HCT116 (cell line): ENCODE measurements around the gene NIF3L1. TPM values are rescaled to one million over a fixed set of nuclear protein-coding genes. Genes with fewer than 3 reads are reported as not detected.

Experiments used
- ATAC-seq: fragments of 200-7000 bp; cut with Tn5 transposase; 2 replicates; pipeline ENCODE4 v1.9.1; 2020; ENCODE audit warnings: mild to moderate bottlenecking, moderate library complexity
- BruUV-seq: library from RNA; stranded (reverse); fragments of 400-500 nt; replicated peaks from 2 replicates; lab custom pipeline; 2021; lab: Mats Ljungman, UMichigan
- CTCF ChIA-PET: fragments of 300-600 bp; sonication (Branson Sonifier 250); formaldehyde crosslinking; loops from one replicate; lab custom pipeline; 2021; ENCODE audit warnings: antibody characterized with exemption; lab: Charles Lee
- POLR2A ChIA-PET: fragments of 300-600, 350-600 bp; sonication (Branson Sonifier 250); formaldehyde crosslinking; loops from one replicate; lab custom pipeline; 2021; ENCODE audit warnings: antibody characterized with exemption; lab: Charles Lee
- RAD21 ChIA-PET, 2 experiments: fragments of 300-600 bp; sonication (Branson Sonifier 250); formaldehyde crosslinking; loops; one replicate each; lab custom pipeline; 2023; ENCODE audit warnings: low total read pairs in 2 of 2; ENCODE audit not compliant: uncharacterized antibody in 2 of 2, unreplicated experiment in 2 of 2, low non-redundant PET in 1 of 2; lab: Charles Lee
- DNase-seq: peaks from one replicate; pipeline ENCODE4 v3.0.0-alpha.2; 2010; ENCODE audit warnings: low read depth, low spot score
- H2AFZ ChIP-seq: fragments of 200-600 bp; shearing (Covaris generic), sonication (generic); 2 replicates; pipeline ENCODE4 v1.6.1; 2017; ENCODE audit warnings: low read depth, mixed run types, mixed read lengths, antibody characterized with exemption, low read length; ENCODE audit not compliant: poor library complexity, severe bottlenecking
- H3K27ac ChIP-seq: 2 replicates; pipeline ENCODE4 v1.5.1; 2012; ENCODE audit warnings: low read depth, low read length
- H3K27me3 ChIP-seq: fragments of 200-600 bp; sonication (generic); 2 replicates; pipeline ENCODE4 v1.6.1; 2016; ENCODE audit warnings: mixed run types, low read length, mixed read lengths; ENCODE audit not compliant: insufficient read depth
- H3K36me3 ChIP-seq, 2 experiments: fragments of 200-500 bp in 1 of 2; fragments of 200-600 bp in 1 of 2; sonication (Bioruptor generic) in 1 of 2; sonication (generic) in 1 of 2; 2 replicates each; pipeline versions ENCODE4 v1.5.1 to v1.6.1; 2014 to 2016; ENCODE audit warnings: low read length in 2 of 2, inconsistent platforms in 1 of 2, mixed read lengths in 1 of 2, mixed run types in 1 of 2; ENCODE audit not compliant: insufficient read depth in 2 of 2, control insufficient read depth in 1 of 2
- H3K4me1 ChIP-seq, 2 experiments: fragments of 200-600 bp in 1 of 2; sonication (generic) in 1 of 2; 2 replicates each; pipeline versions ENCODE4 v1.5.1 to v1.6.1; 2012 to 2017; ENCODE audit warnings: low read length in 2 of 2, inconsistent platforms in 1 of 2, mild to moderate bottlenecking in 1 of 2, mixed read lengths in 1 of 2, mixed run types in 1 of 2, moderate library complexity in 1 of 2; ENCODE audit not compliant: insufficient read depth in 2 of 2, control insufficient read depth in 1 of 2
- H3K4me2 ChIP-seq: fragments of 200-600 bp; sonication (generic); 2 replicates; pipeline ENCODE4 v1.6.1; 2017; ENCODE audit warnings: mixed run types, low read length, mixed read lengths
- H3K4me3 ChIP-seq, 2 experiments: fragments of 200-600 bp in 1 of 2; sonication (generic) in 1 of 2; replicated peaks in 1 of 2; 2 replicates each; pipeline ENCODE4 v1.5.1; 2011 to 2016; ENCODE audit warnings: low read length in 2 of 2, control low read depth in 1 of 2, low read depth in 1 of 2, mild to moderate bottlenecking in 1 of 2, mixed read lengths in 1 of 2, mixed run types in 1 of 2
- H3K79me2 ChIP-seq: fragments of 200-600 bp; sonication (generic); 2 replicates; pipeline ENCODE4 v1.6.1; 2017; ENCODE audit warnings: mild to moderate bottlenecking, mixed run types, low read length, moderate library complexity, mixed read lengths; ENCODE audit not compliant: insufficient read depth
- H3K9ac ChIP-seq: fragments of 200-600 bp; sonication (generic); 2 replicates; pipeline ENCODE4 v1.6.1; 2016; ENCODE audit warnings: low read length, mixed read lengths
- H3K9me2 ChIP-seq: fragments of 200-600 bp; sonication (generic), shearing (Covaris generic); 2 replicates; pipeline ENCODE4 v1.6.1; 2017; ENCODE audit warnings: mixed run types, mild to moderate bottlenecking, moderate library complexity; ENCODE audit not compliant: insufficient read depth
- H3K9me3 ChIP-seq, 2 experiments: fragments of 200-500 bp in 1 of 2; fragments of 200-600 bp in 1 of 2; sonication (Bioruptor generic) in 1 of 2; sonication (generic) in 1 of 2; 2 replicates each; pipeline ENCODE4 v1.6.1; 2014 to 2017; ENCODE audit warnings: low read length in 2 of 2, mixed read lengths in 2 of 2, inconsistent platforms in 1 of 2, low read depth in 1 of 2, mild to moderate bottlenecking in 1 of 2, mixed run types in 1 of 2, moderate library complexity in 1 of 2; ENCODE audit not compliant: control insufficient read depth in 1 of 2, insufficient read depth in 1 of 2
- H4K20me1 ChIP-seq: fragments of 200-600 bp; sonication (generic), shearing (Covaris generic); 2 replicates; pipeline ENCODE4 v1.6.1; 2017; ENCODE audit warnings: mixed run types, mild to moderate bottlenecking, moderate library complexity; ENCODE audit not compliant: insufficient read depth
- CBX3 ChIP-seq: IDR thresholded peaks from 2 replicates; pipeline ENCODE4 v1.6.1; 2012; ENCODE audit warnings: low read depth
- CEBPB ChIP-seq: IDR thresholded peaks from 2 replicates; pipeline ENCODE4 v1.6.1; 2012; ENCODE audit warnings: low read depth
- EGR1 ChIP-seq: IDR thresholded peaks from 2 replicates; pipeline ENCODE4 v1.6.1; 2012; ENCODE audit warnings: low read depth
- ELF1 ChIP-seq: IDR thresholded peaks from 2 replicates; pipeline ENCODE4 v1.6.1; 2012; ENCODE audit warnings: low read depth, borderline replicate concordance
- EZH2 ChIP-seq: fragments of 200-600 bp; sonication (generic); IDR thresholded peaks from 2 replicates; pipeline ENCODE4 v1.6.1; 2017; ENCODE audit warnings: antibody characterized with exemption, mixed run types
- EZH2phosphoT487 ChIP-seq: fragments of 200-600 bp; IDR thresholded peaks from 2 replicates; pipeline ENCODE4 v1.6.1; 2018; ENCODE audit warnings: antibody characterized with exemption, borderline replicate concordance
- POLR2A ChIP-seq: IDR thresholded peaks from 2 replicates; pipeline ENCODE4 v1.7.0; 2011; ENCODE audit warnings: borderline replicate concordance; ENCODE audit not compliant: insufficient read depth, insufficient read length; ENCODE audit errors: extremely low read depth
- POLR2AphosphoS5 ChIP-seq: IDR thresholded peaks from 2 replicates; pipeline ENCODE4 v1.6.1; 2011; ENCODE audit warnings: mild to moderate bottlenecking, low read depth, low read length, moderate library complexity
- RAD21 ChIP-seq: IDR thresholded peaks from 2 replicates; pipeline ENCODE4 v1.6.1; 2012; ENCODE audit warnings: low read depth, mild to moderate bottlenecking
- SIN3A ChIP-seq: IDR thresholded peaks from 2 replicates; pipeline ENCODE4 v1.6.1; 2012; ENCODE audit warnings: low read depth
- SP1 ChIP-seq: IDR thresholded peaks from 2 replicates; pipeline ENCODE4 v1.6.1; 2012; ENCODE audit warnings: low read depth
- SRF ChIP-seq: IDR thresholded peaks from 2 replicates; pipeline ENCODE4 v1.6.1; 2012; ENCODE audit warnings: low read depth
- TCF7L2 ChIP-seq: IDR thresholded peaks from 2 replicates; pipeline ENCODE4 v1.7.0; 2011; ENCODE audit warnings: borderline replicate concordance, inconsistent platforms; ENCODE audit not compliant: insufficient read depth, insufficient read length; ENCODE audit errors: extremely low read depth
- ZFX ChIP-seq: fragments of 450-650 bp; IDR thresholded peaks from 2 replicates; pipeline ENCODE4 v1.6.1; 2017
- ZNF274 ChIP-seq: fragments of 200-500 bp; sonication (Bioruptor generic); IDR thresholded peaks from 2 replicates; pipeline ENCODE4 v1.6.1; 2014; ENCODE audit warnings: mild to moderate bottlenecking, low read depth, low read length, inconsistent platforms
- intact Hi-C: fragments of 100-400 bp; cut with micrococcal nuclease; formaldehyde crosslinking; loops from 2 replicates; pipeline ENCODE4 v1.10.0; 2022
- total RNA-seq: library from RNA; stranded (reverse); gene quantifications from one replicate; pipeline ENCODE4 v1.2.1, GENCODE V29; 2021; ENCODE audit not compliant: unreplicated experiment
- TF ChIP-seq, protein P1 (sequence below): IDR thresholded peaks from 2 replicates; pipeline ENCODE4 v1.6.1; 2012
- TF ChIP-seq, protein P2 (sequence below), 3 experiments: fragments of 200-600 bp in 1 of 3; sonication (generic) in 1 of 3; IDR thresholded peaks in 2 of 3; conservative IDR thresholded peaks in 1 of 3; 2 replicates each; pipeline ENCODE4 v1.5.1; 2012 to 2017; ENCODE audit warnings: low read depth in 2 of 3, low read length in 2 of 3, antibody characterized with exemption in 1 of 3, borderline replicate concordance in 1 of 3, control low read depth in 1 of 3, mild to moderate bottlenecking in 1 of 3, mixed read lengths in 1 of 3, mixed run types in 1 of 3, moderate library complexity in 1 of 3; ENCODE audit not compliant: insufficient read depth in 1 of 3
- TF ChIP-seq, protein P3 (sequence below): IDR thresholded peaks from 2 replicates; pipeline ENCODE4 v1.6.1; 2012; ENCODE audit warnings: low read depth
- TF ChIP-seq, protein P4 (sequence below): IDR thresholded peaks from 2 replicates; pipeline ENCODE4 v1.6.1; 2011; ENCODE audit warnings: mild to moderate bottlenecking, low read length, moderate library complexity; ENCODE audit not compliant: insufficient replicate concordance; ENCODE audit errors: extremely low read depth

The NIF3L1 gene
- total RNA-seq, 1 experiment from 2014 or later = 44.7 TPM

DNA sequence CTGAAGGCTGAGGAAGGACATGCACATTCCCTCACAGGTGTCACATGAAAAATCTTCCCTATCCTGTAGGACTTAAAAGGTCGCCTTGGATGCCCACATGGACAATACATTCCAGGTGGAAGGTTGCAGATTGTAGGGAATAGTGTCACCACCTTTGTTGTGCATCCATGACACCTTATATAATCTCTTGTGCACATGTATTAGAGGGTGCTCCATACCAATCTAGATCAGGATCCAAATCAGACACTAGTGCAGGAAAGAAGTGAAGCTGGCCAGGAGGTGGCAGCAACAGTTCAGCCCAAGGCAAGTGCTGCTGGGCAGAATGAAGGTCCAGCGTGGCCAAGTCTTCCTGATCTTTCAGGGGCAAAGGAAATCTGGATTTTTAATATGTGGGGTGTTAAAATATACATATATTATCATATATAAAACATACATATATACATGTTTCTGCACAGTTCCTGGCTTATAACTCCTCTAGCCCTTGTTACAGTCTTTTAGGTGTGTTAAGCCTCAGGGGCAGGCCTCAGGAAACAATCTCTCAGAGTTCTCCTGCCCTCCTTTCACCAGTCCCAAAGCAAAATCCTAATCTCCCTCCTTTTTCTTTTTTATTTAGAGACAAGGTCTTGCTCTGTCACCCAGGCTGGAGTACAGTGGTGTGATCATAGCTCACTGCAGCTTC is 16.6 kb downstream of the NIF3L1 start:
- Histone ChIP-seq H3K27me3 (no peaks in the 10 kb centered on the region), H3K4me2 (no peak overlapping the region), H4K20me1 (peaks cover 3% of the 10 kb centered on the region), H3K9me2 (no peaks in the 10 kb centered on the region), H3K9ac (no peak overlapping the region), H3K36me3 (peaks cover 34% of the 10 kb centered on the region in 2 experiments), H3K4me1 (peaks cover 0 to 5% of the 10 kb centered on the region in 2 experiments; a peak in 1 of 4 replicates), H3K79me2 (no peaks in the 10 kb centered on the region), H2AFZ (no peak overlapping the region), H3K27ac (no peak overlapping the region), H3K9me3 (no peaks in the 10 kb centered on the region), H3K4me3 (no peak overlapping the region)
- RAD21 ChIA-PET = interaction anchor here (1.0 to 2.4 kb wide), 7 partner anchors 163 to 326 kb away, joined by 3 to 10 read pairs (median 6); no protein-coding TSS in a partner anchor
- POLR2A ChIA-PET = no interaction called here
- intact Hi-C loops = loop anchor here (1.0 to 10.0 kb wide), 5 partner anchors 164 to 459 kb away; no protein-coding TSS in a partner anchor
- peak; percentile 83 for ATAC-seq
- peak; percentile 69 for DNase-seq
- no TSS peak for BruUV-seq
- CTCF ChIA-PET = interaction anchor here (0.5 to 5.0 kb wide), 10 partner anchors 27 to 326 kb away, joined by 3 to 55 read pairs (median 4); partner anchors contain the start of gene CASP10
- TF ChIP-seq ZNF274 (no peak), EGR1 (no peak), SRF (no peak), ELF1 (no peak), RAD21 (peak; percentile 95), ZFX (no peak), EZH2phosphoT487 (no peak), POLR2A (no peak), TCF7L2 (no peak), POLR2AphosphoS5 (no peak), SIN3A (no peak), CEBPB (no peak), CBX3 (no peak), EZH2 (no peak), SP1 (no peak)
- TF ChIP-seq, protein P1, sequence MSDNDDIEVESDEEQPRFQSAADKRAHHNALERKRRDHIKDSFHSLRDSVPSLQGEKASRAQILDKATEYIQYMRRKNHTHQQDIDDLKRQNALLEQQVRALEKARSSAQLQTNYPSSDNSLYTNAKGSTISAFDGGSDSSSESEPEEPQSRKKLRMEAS = peak; percentile 20; the same call in 1 of the 2 replicates
- TF ChIP-seq, protein P2, sequence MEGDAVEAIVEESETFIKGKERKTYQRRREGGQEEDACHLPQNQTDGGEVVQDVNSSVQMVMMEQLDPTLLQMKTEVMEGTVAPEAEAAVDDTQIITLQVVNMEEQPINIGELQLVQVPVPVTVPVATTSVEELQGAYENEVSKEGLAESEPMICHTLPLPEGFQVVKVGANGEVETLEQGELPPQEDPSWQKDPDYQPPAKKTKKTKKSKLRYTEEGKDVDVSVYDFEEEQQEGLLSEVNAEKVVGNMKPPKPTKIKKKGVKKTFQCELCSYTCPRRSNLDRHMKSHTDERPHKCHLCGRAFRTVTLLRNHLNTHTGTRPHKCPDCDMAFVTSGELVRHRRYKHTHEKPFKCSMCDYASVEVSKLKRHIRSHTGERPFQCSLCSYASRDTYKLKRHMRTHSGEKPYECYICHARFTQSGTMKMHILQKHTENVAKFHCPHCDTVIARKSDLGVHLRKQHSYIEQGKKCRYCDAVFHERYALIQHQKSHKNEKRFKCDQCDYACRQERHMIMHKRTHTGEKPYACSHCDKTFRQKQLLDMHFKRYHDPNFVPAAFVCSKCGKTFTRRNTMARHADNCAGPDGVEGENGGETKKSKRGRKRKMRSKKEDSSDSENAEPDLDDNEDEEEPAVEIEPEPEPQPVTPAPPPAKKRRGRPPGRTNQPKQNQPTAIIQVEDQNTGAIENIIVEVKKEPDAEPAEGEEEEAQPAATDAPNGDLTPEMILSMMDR (IDR thresholded peaks at IDR 0.05 in 2 of 3, conservative IDR thresholded peaks at IDR 0.05 in 1 of 3; ENCODE audit: borderline replicate concordance in 1 of 3, insufficient read depth in 1 of 3, low read depth in 2 of 3, low read length in 2 of 3) = peak; percentile 77 to 92 (median 82)
- TF ChIP-seq, protein P3, sequence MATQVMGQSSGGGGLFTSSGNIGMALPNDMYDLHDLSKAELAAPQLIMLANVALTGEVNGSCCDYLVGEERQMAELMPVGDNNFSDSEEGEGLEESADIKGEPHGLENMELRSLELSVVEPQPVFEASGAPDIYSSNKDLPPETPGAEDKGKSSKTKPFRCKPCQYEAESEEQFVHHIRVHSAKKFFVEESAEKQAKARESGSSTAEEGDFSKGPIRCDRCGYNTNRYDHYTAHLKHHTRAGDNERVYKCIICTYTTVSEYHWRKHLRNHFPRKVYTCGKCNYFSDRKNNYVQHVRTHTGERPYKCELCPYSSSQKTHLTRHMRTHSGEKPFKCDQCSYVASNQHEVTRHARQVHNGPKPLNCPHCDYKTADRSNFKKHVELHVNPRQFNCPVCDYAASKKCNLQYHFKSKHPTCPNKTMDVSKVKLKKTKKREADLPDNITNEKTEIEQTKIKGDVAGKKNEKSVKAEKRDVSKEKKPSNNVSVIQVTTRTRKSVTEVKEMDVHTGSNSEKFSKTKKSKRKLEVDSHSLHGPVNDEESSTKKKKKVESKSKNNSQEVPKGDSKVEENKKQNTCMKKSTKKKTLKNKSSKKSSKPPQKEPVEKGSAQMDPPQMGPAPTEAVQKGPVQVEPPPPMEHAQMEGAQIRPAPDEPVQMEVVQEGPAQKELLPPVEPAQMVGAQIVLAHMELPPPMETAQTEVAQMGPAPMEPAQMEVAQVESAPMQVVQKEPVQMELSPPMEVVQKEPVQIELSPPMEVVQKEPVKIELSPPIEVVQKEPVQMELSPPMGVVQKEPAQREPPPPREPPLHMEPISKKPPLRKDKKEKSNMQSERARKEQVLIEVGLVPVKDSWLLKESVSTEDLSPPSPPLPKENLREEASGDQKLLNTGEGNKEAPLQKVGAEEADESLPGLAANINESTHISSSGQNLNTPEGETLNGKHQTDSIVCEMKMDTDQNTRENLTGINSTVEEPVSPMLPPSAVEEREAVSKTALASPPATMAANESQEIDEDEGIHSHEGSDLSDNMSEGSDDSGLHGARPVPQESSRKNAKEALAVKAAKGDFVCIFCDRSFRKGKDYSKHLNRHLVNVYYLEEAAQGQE = no peak
- TF ChIP-seq, protein P4, sequence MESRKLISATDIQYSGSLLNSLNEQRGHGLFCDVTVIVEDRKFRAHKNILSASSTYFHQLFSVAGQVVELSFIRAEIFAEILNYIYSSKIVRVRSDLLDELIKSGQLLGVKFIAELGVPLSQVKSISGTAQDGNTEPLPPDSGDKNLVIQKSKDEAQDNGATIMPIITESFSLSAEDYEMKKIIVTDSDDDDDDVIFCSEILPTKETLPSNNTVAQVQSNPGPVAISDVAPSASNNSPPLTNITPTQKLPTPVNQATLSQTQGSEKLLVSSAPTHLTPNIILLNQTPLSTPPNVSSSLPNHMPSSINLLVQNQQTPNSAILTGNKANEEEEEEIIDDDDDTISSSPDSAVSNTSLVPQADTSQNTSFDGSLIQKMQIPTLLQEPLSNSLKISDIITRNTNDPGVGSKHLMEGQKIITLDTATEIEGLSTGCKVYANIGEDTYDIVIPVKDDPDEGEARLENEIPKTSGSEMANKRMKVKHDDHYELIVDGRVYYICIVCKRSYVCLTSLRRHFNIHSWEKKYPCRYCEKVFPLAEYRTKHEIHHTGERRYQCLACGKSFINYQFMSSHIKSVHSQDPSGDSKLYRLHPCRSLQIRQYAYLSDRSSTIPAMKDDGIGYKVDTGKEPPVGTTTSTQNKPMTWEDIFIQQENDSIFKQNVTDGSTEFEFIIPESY = no peak
